GM21447 (cell line): ENCODE results near the gene GOSR1.
"Not testable (repeated sequence)": the region's sequence is repeated elsewhere in the genome, so short reads cannot be mapped to it uniquely, and the experiment has no call there.

ENCODE experiments used
- ATAC-seq: cut with Tn5 transposase; IDR thresholded peaks from one replicate; pipeline ENCODE4 v1.9.1; 2021; ENCODE audit not compliant: unreplicated experiment

The GOSR1 gene

GRCh38 chr17:30477083-30477773, at the start of gene GOSR1:
TSS of gene GOSR1 (plus strand) at chr17:30477408. CDS start at chr17:30477434, 26 bp downstream.
- peak; percentile 93 for ATAC-seq

GRCh38 chr17:30427611-30428010, 49.6 kb upstream of the GOSR1 start:
- no peak for ATAC-seq

- no peak for ATAC-seq
These were observed 48.1 kb upstream of the GOSR1 start for GRCh38 chr17:30429155-30429554.

GRCh38 chr17:30433514-30433913, 43.7 kb upstream of the GOSR1 start:
- no peak for ATAC-seq

- ATAC-seq = no peak
These were observed 40.5 kb upstream of the GOSR1 start for GRCh38 chr17:30436729-30437128.

GRCh38 chr17:30443721-30444120, 33.5 kb upstream of the GOSR1 start:
- ATAC-seq = no peak

GRCh38 chr17:30446640-30447039, 30.6 kb upstream of the GOSR1 start:
- ATAC-seq = not testable (repeated sequence)

GRCh38 chr17:30449480-30449879, 27.7 kb upstream of the GOSR1 start:
- ATAC-seq = no peak

GRCh38 chr17:30450125-30451027, 26.8 kb upstream of the GOSR1 start:
- ATAC-seq = no peak

GRCh38 chr17:30454635-30455034, 22.6 kb upstream of the GOSR1 start:
- no peak for ATAC-seq

- no peak for ATAC-seq
These were observed 18.8 kb upstream of the GOSR1 start for GRCh38 chr17:30458371-30458770.

- ATAC-seq = not testable (repeated sequence)
These were observed 18.3 kb upstream of the GOSR1 start for GRCh38 chr17:30458797-30459413.

- ATAC-seq = no peak
These were observed 8.7 kb upstream of the GOSR1 start for GRCh38 chr17:30468465-30468864.

GRCh38 chr17:30472238-30472890, 4.8 kb upstream of the GOSR1 start:
- no peak for ATAC-seq

- ATAC-seq = no peak
These were observed 2.0 kb upstream of the GOSR1 start for GRCh38 chr17:30475206-30475605.

- peak; percentile 25 for ATAC-seq
These were observed 504 bp upstream of the GOSR1 start for GRCh38 chr17:30476726-30477082.

- ATAC-seq = no peak
These were observed 537 bp downstream of the GOSR1 start for GRCh38 chr17:30477774-30478115.

- no peak for ATAC-seq
These were observed 5.3 kb downstream of the GOSR1 start for GRCh38 chr17:30482555-30482954.

- ATAC-seq = no peak
These were observed 6.0 kb downstream of the GOSR1 start for GRCh38 chr17:30483159-30483558.

- ATAC-seq = no peak
These were observed 16.6 kb downstream of the GOSR1 start for GRCh38 chr17:30493780-30494179.

GRCh38 chr17:30495586-30495985, 18.4 kb downstream of the GOSR1 start:
- ATAC-seq = no peak
